Panc1 (cell line): ENCODE results near the gene LYSMD3. TPM values are rescaled to one million over a fixed set of nuclear protein-coding genes. Genes with fewer than 3 reads are reported as not detected.

Source experiments
- ATAC-seq: fragments of 200-7000 bp; cut with Tn5 transposase; 2 replicates; pipeline ENCODE4 v1.9.1; 2020; ENCODE audit warnings: mild to moderate bottlenecking, moderate library complexity
- BruUV-seq: library from RNA; stranded (reverse); fragments of 400-500 nt; replicated peaks from 2 replicates; lab custom pipeline; 2021; lab: Mats Ljungman, UMichigan
- CTCF ChIA-PET: fragments of 300-600 bp; sonication (Branson Sonifier 250); formaldehyde crosslinking; loops from one replicate; lab custom pipeline; 2022; ENCODE audit warnings: antibody characterized with exemption; lab: Charles Lee
- POLR2A ChIA-PET: fragments of 300-600 bp; sonication (Branson Sonifier 250); formaldehyde crosslinking; loops from one replicate; lab custom pipeline; 2022; ENCODE audit warnings: antibody characterized with exemption; lab: Charles Lee
- DNase-seq: peaks from one replicate; pipeline ENCODE4 v3.0.0-alpha.2; 2010; ENCODE audit warnings: low read depth, low spot score
- H3K27ac ChIP-seq: 2 replicates; pipeline ENCODE4 v1.5.1; 2011; ENCODE audit warnings: mild to moderate bottlenecking, low read length, inconsistent platforms
- H3K27me3 ChIP-seq: fragments of 200-500 bp; sonication (Bioruptor generic); 2 replicates; pipeline ENCODE4 v1.6.0; 2014; ENCODE audit warnings: low read length, inconsistent platforms; ENCODE audit not compliant: control insufficient read depth, insufficient read depth
- H3K36me3 ChIP-seq: fragments of 200-500 bp; sonication (Bioruptor generic); 2 replicates; pipeline ENCODE4 v1.5.1; 2014; ENCODE audit warnings: inconsistent platforms, mild to moderate bottlenecking, low read length, moderate library complexity; ENCODE audit not compliant: control insufficient read depth, insufficient read depth
- H3K4me1 ChIP-seq: 2 replicates; pipeline ENCODE4 v1.5.1; 2011; ENCODE audit warnings: inconsistent platforms, mild to moderate bottlenecking, low read length, moderate library complexity; ENCODE audit not compliant: control insufficient read depth, insufficient read depth
- H3K4me3 ChIP-seq, 2 experiments: 2 replicates each; pipeline ENCODE4 v1.5.1; 2011 to 2012; ENCODE audit warnings: low read depth in 2 of 2, low read length in 2 of 2, mild to moderate bottlenecking in 2 of 2, inconsistent platforms in 1 of 2, moderate library complexity in 1 of 2
- H3K9me3 ChIP-seq: fragments of 200-500 bp; sonication (Bioruptor generic); 2 replicates; pipeline ENCODE4 v1.5.1; 2014; ENCODE audit warnings: low read depth, mild to moderate bottlenecking, inconsistent platforms, low read length, moderate library complexity; ENCODE audit not compliant: control insufficient read depth, insufficient read depth
- CTCF ChIP-seq: fragments of 450-650 bp; IDR thresholded peaks from 2 replicates; pipeline ENCODE4 v1.5.1; 2017; ENCODE audit warnings: mild to moderate bottlenecking
- POLR2AphosphoS5 ChIP-seq: IDR thresholded peaks from 2 replicates; pipeline ENCODE4 v1.6.1; 2012; ENCODE audit warnings: mild to moderate bottlenecking, low read depth, low read length, moderate library complexity
- REST ChIP-seq, 2 experiments: IDR thresholded peaks; 2 replicates each; pipeline ENCODE4 v1.6.1; 2011 to 2012; ENCODE audit warnings: low read depth in 2 of 2, control low read depth in 1 of 2, low read length in 1 of 2, mild to moderate bottlenecking in 1 of 2, moderate library complexity in 1 of 2; ENCODE audit not compliant: insufficient read depth in 1 of 2
- TCF7L2 ChIP-seq: IDR thresholded peaks from 2 replicates; pipeline ENCODE4 v1.6.1; 2011; ENCODE audit warnings: mild to moderate bottlenecking, low read depth, low read length, inconsistent platforms
- in situ Hi-C: cut with HindIII; loops from 2 replicates; pipeline ENCODE4 v1.10.0; 2016; ENCODE audit warnings: low sequenced_read_pairs, low pct_unique_long_range_greater_than_20kb
- intact Hi-C: fragments of 100-400 bp; cut with micrococcal nuclease; formaldehyde crosslinking; loops from one replicate; pipeline ENCODE4 v1.10.0; 2022; ENCODE audit not compliant: unreplicated experiment
- total RNA-seq: library from RNA; stranded (reverse); gene quantifications from one replicate; pipeline ENCODE4 v1.2.1, GENCODE V29; 2021; ENCODE audit not compliant: unreplicated experiment

LYSMD3 gene
- total RNA-seq, 1 experiment from 2014 or later = 16.0 TPM

GRCh38 chr5:90549223-90549622 lies 19.8 kb upstream of the LYSMD3 start:
- no peaks in the 10 kb centered on the region for H3K9me3 ChIP-seq
- no peak for TF ChIP-seq TCF7L2
- no peak for TF ChIP-seq POLR2AphosphoS5
- TF ChIP-seq REST (IDR thresholded peaks at IDR 0.05; ENCODE audit: insufficient read depth in 1 of 2, low read depth in 2 of 2, low read length in 1 of 2) = no peak
- ATAC-seq = no peak
- no peaks in the 10 kb centered on the region for H3K4me1 ChIP-seq
- H3K27me3 ChIP-seq = peaks cover 35% of the 10 kb centered on the region
- CTCF ChIA-PET = no interaction called here
- intact Hi-C loops (no loop called here), in situ Hi-C loops (no loop called here)
- no peak overlapping the region for H3K27ac ChIP-seq
- no TSS peak for BruUV-seq
- no peak overlapping the region for H3K4me3 ChIP-seq
- DNase-seq = no peak
- POLR2A ChIA-PET = no interaction called here
- no peaks in the 10 kb centered on the region for H3K36me3 ChIP-seq

- TF ChIP-seq CTCF (no peak), POLR2AphosphoS5 (no peak), TCF7L2 (no peak), REST (IDR thresholded peaks at IDR 0.05; ENCODE audit: insufficient read depth in 1 of 2, low read depth in 2 of 2, low read length in 1 of 2) (no peak)
- H3K36me3 ChIP-seq = no peaks in the 10 kb centered on the region
- H3K27ac ChIP-seq = no peak overlapping the region
- ATAC-seq (peak; percentile 65; the same call in 1 of the 2 replicates), DNase-seq (no peak)
- in situ Hi-C loops = no loop called here
- BruUV-seq = no TSS peak
- intact Hi-C loops = no loop called here
- H3K4me1 ChIP-seq = no peaks in the 10 kb centered on the region
- peaks cover 36% of the 10 kb centered on the region for H3K27me3 ChIP-seq
- ChIA-PET POLR2A (no interaction called here), CTCF (no interaction called here)
- no peak overlapping the region for H3K4me3 ChIP-seq
- no peaks in the 10 kb centered on the region for H3K9me3 ChIP-seq
Observed at GRCh38 chr5:90548069-90548593, 18.7 kb upstream of the LYSMD3 start.
